ENCODE data around the gene EPS8.
"Not testable (repeated sequence)": the region's sequence is repeated elsewhere in the genome, so short reads cannot be mapped to it uniquely, and the experiment has no call there.

The EPS8 gene

DNA sequence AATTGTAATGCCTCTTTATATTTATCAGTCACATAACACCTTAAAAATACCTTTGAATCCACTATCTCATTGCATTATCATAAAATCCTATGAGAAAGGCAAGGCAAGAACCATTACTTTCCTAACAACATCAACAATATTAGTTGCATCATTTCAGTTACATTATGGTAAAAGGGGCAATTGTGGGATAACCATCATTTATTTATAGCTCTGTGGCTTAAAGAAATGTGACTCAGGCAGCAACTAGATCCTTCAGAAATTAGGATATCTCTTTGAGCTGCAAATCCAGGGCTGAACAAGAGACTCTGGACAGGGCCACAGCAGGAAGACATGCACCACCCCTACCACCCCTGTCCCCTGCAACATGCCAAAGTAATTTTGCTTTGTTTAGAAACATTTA is 36.4 kb downstream of the EPS8 start:
- DNase-seq = peak; percentile 78

DNA sequence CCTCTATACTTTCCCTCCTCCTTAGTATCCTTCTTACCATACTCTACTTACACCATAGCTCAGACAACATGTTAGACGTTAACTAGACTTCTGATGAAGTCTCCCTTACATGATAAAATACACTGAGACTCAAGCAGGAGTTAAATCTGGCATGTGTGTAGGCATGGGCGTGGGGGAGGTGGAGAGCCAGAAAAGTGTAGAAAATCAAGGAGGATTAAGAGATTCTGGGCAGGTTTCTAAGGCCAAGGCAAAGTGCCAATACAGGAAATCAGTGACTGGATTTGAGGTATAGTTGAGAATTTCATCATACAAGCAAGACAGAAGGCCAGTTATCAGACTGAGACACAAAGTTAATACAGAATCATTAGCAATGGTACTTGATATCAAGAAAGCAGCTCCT is 37.4 kb downstream of the EPS8 start:
- DNase-seq = peak; percentile 57

- DNase-seq = no peak
Measured at GRCh38 chr12:15749937-15750336, 39.3 kb downstream of the EPS8 start.

DNA sequence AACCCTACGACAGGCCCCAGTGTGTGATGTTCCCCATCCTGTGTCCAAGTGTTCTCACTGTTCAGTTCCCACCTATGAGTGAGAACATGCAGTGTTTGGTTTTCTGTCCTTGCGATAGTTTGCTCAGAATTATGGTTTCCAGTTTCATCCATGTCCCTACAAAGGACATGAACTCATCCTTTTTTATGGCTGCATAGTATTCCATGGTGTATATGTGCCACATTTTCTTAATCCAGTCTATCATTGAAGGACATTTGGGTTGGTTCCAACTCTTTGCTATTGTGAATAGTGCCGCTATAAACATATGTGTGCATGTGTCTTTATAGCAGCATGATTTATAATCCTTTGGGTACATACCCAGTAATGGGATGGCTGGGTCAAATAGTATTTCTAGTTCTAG is 47.3 kb downstream of the EPS8 start:
- DNase-seq = not testable (repeated sequence)

- no peak for DNase-seq
Measured at GRCh38 chr12:15741082-15741481, 48.1 kb downstream of the EPS8 start.

GRCh38 chr12:15740389-15740788 is 48.8 kb downstream of the EPS8 start:
- DNase-seq = not testable (repeated sequence)

GRCh38 chr12:15738438-15739015 is 50.7 kb downstream of the EPS8 start:
- no peak for DNase-seq

GRCh38 chr12:15735837-15736615 is 53.2 kb downstream of the EPS8 start:
- no peak for DNase-seq

GRCh38 chr12:15733136-15733535 is 56.1 kb downstream of the EPS8 start:
- no peak for DNase-seq

GRCh38 chr12:15732341-15733061 is 56.7 kb downstream of the EPS8 start:
- DNase-seq = peak; percentile 35

DNA sequence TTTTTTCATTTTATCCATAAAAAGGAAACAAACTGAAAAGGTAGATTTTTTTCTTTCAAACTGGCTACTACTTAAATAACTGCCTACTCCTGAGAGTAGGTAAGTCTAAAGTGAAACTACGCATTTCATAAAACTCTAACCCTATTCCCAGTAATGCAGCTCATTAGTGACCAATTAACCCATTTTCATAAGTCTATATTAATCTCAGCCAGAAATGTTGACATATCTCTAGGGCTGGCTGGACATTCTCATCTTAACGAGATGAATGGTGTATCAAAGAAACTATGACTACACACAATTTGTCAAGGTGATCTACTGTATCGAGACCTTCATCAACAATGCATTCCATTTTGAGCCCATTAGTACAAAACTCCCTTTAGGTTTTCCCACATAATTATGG is 57.2 kb downstream of the EPS8 start:
- DNase-seq = no peak

DNA sequence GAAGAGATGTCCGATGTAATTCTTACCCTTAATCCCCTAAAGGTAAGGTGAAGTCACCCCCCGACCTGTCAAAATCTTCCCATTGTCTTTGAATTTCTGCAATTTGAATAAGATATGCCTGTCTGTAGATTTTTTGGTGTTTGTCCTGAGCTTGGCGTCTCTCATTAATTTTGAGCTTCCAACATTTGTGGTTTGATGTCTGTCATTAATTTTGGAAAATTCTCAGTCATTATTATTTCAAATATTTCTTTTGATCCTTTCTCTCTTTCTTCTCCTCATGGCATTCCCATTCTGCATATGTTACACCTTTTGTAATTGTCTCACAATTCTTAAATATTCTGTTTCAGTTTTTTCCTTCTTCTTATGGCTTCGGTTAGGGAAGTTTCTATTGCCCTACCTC is 60.1 kb downstream of the EPS8 start:
- DNase-seq = no peak

DNA sequence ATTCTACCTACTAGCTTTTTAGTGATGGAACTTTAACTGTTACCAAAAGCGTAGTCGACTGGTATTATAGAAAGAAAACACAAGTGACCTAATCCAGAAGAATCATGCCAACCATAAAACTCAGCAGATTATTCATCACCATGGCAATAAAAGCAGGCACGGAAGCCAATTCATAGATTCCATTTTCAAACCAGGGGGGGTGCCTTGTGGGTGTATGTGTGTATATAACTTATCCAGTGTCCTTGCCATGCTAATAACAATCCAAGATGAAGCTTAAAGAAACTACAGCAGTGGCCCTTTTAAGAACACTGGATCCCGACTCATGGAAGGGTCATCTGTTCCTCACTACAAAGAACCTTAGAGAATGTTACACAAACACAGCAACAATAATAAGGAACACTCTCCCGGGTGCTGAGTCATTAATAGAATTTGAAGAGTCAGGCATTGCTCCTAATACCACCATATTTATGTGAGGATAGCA is 61.0 kb downstream of the EPS8 start:
- peak; percentile 81 for DNase-seq

DNA sequence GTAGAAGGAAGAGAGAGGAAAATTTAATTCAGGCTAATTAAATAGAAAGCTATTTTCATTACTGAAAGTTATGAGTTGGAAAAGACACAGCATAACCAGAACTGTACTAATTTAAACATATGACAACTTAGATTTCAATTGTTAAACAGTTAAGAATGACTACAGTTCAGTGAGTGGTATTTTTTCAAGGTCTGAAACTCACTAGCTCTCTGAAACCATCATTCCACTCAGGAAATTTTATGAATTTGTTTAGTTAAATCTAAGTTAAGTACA is 62.4 kb downstream of the EPS8 start:
- no peak for DNase-seq

DNA sequence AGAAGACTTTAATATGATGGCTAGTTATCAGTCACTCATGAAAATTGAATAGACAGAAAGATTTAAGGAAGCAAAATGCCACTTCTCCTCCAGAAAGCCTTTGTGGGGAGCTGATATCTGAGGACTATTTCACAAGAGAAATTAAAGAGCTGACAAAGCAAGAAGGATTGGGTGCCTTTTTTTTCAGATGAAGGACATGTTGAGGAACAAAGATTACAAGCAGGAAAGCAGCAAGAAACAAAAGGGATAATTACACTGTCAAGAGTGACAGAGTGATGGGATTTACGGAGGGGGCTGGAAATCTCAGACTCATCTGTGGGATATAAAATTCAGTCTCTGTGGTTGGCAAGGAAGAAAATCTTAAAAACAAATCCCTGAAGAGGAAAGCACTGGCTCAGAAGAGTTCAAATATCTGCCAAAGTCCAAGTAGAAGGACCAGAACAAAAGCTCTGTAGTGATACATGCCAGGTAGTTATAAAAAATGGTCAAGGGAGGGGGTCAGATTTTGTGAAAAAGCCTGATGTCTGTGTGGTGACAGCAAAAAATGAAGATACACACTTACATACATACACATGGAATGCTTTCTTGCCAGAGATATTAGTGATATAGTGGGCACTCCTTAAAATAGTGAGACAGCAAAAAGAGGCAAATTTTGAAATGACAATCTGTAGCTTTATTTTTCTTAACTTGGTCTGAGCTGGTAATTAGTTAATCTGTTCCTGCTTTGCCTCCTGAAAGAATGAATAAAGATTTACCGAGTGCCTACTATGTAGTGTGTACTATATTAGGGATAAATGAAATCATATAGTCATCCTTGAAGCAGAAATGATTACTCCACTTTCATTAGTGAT is 62.9 kb downstream of the EPS8 start:
- peak; percentile 42 for DNase-seq

GRCh38 chr12:15722951-15723350 is 66.2 kb downstream of the EPS8 start:
- no peak for DNase-seq

GRCh38 chr12:15721316-15722115 is 67.7 kb downstream of the EPS8 start:
- peak; percentile 70 for DNase-seq

- no peak for DNase-seq
Measured at GRCh38 chr12:15720295-15720694, 68.9 kb downstream of the EPS8 start.

DNA sequence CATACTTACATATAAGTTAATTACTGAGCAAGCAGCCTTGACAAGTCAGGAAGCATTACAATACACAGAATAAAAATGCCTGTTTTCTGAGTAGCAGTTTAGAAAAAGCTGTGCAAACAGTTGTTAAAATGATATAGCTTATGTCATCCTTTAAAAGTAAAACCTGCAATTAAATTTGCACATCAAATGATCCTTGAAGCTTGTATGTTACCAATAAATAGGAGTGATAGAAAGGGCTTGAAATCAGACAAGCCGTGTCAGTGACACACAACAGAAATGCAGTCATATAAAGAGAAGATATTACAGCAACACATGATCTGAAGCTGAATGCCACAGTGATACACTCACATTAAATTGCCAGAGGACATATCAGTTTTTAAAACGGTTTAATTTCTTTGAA is 70.0 kb downstream of the EPS8 start:
- DNase-seq = no peak

DNA sequence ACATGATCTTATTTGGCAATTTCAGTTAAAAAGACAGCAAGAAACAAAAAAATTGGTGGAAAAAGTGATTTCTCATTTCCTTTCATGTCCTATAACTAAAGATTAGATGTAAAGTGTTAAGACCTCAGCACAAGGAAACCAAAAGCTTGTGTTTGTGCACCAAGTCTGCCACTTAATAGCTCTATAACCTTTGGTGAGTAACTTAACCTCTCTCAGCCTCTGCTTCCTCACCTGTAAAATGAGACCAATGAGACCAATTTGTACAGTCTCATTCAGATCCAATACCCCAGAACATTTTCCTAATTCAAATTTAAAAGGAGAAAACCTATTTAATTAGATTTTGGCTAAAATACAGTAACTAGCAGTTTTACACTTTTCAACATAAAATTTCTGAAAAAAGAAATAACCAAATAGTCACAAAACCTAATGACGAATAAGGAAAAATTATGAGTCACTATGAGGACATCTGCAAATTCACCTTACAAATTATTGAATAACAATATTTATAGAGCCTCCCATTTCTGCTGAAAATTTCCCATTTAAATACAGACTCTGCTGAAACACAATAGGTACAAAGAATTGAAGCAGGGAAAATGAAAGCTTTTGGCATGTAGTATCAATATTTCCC is 71.1 kb downstream of the EPS8 start:
- no peak for DNase-seq

DNA sequence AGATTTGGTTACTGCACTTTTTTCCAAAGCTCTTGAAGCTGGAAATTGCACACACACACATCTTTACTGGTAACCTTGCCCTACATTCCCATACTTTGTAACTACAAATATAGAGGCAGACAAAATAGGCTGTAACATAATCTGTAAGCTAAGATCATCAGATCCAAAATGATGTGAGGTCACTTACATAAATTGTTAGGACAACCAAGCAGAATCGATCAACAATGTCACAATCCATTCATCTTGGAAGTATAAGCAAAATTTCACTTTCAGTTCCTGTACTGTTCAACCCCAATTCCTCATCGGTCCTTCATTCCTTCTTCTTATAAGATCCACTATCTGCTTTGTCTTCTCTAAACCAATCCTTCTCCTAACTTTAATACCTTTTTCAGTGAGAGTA is 72.6 kb downstream of the EPS8 start:
- DNase-seq = no peak

DNA sequence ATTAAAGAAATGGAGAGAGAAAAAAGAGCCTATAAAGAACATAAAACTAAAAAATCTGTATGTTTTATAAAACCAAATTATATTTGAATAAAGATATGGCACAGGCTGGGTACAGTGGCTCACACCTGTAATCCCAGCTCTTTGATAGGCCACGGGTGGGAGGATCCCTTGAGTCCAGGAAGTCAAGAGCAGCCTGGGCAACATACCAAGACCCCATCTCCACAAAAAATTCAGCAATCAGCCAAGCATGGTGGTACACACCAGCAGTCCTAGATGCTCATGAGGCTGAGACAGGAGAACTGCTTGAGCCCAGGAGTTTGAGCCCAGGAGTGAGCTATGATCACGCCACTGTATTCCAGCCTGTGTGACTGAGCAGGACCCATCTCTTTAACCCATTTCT is 74.9 kb downstream of the EPS8 start:
- DNase-seq = no peak
